Measurements from ENCODE around the gene LRRC34. TPM values are rescaled to one million over a fixed set of nuclear protein-coding genes. Genes with fewer than 3 reads are reported as not detected.
A peak's percentile ranks its signal among the peaks of the same experiment; 100 is the strongest.

The LRRC34 gene
- total RNA-seq (2014; rRNA removed; shearing (Covaris generic)): not detected in 2 replicates

- Histone ChIP-seq H3K9me3 (replicated peaks) (peaks cover 5% of the 10 kb centered on the region; the same call in 1 of the 2 replicates), H3K27ac (no peak within 1 kb of the TSS), H3K36me3 (no peaks in the 10 kb centered on the region), H3K4me3 (peak within 1 kb of the TSS; percentile 21), H3K4me1 (replicated peaks) (peaks cover 7% of the 10 kb centered on the region; the same call in 1 of the 2 replicates), H3K27me3 (replicated peaks) (peaks cover 5% of the 10 kb centered on the region; the same call in 1 of the 2 replicates)
- peak; percentile 9 to 45 for DNase-seq (ENCODE audit: low read depth in 1 of 2, low spot score in 2 of 2)
Observed at GRCh38 chr3:169812332-169813235, at the start of gene LRRC34, which contains the start of gene LRRIQ4. LRRC34 (minus strand) TSS chr3:169812904; CDS start chr3:169812548, 356 bp downstream. LRRIQ4 (plus strand) TSS chr3:169812870; CDS start chr3:169821922, 9,052 bp downstream.

- no peaks in the 10 kb centered on the region for H3K27me3 ChIP-seq (replicated peaks)
- no peak overlapping the region for H3K4me3 ChIP-seq
- no peaks in the 10 kb centered on the region for H3K36me3 ChIP-seq
- no peak for DNase-seq (ENCODE audit: low read depth in 1 of 2, low spot score in 2 of 2)
- H3K27ac ChIP-seq: no peak overlapping the region
- no peaks in the 10 kb centered on the region for H3K4me1 ChIP-seq (replicated peaks)
- H3K9me3 ChIP-seq (replicated peaks): no peaks in the 10 kb centered on the region
Observed at GRCh38 chr3:169861871-169862270, 49.2 kb upstream of the LRRC34 start.

GRCh38 chr3:169857811-169858210, 45.1 kb upstream of the LRRC34 start:
- no peaks in the 10 kb centered on the region for H3K4me1 ChIP-seq (replicated peaks)
- H3K27ac ChIP-seq: no peak overlapping the region
- H3K27me3 ChIP-seq (replicated peaks): no peaks in the 10 kb centered on the region
- no peak for DNase-seq (ENCODE audit: low read depth in 1 of 2, low spot score in 2 of 2)
- no peak overlapping the region for H3K4me3 ChIP-seq
- no peaks in the 10 kb centered on the region for H3K36me3 ChIP-seq
- no peaks in the 10 kb centered on the region for H3K9me3 ChIP-seq (replicated peaks)

DNA sequence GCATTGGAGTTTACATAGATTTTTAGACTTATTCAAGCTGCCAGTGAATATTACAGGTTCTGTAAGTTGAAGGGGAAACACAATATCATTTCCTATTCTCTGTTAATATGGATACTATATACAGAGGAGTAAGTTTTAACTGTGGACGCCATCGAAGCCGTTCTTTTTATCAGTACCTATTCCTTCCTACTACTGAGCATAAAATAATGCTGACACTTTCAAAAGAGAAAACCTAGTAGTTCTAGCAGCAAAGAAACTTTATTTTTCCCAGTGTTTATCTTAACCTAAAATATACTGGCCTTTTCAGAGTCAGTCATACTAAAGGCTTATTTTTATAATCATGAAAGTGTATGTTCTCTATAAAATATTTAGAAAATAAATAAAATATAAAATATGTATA, 42.8 kb upstream of the LRRC34 start:
- no peaks in the 10 kb centered on the region for H3K36me3 ChIP-seq

GRCh38 chr3:169850618-169851017, 37.9 kb upstream of the LRRC34 start:
- no peaks in the 10 kb centered on the region for H3K36me3 ChIP-seq
- H3K4me3 ChIP-seq: no peak overlapping the region
- H3K9me3 ChIP-seq (replicated peaks): no peaks in the 10 kb centered on the region
- H3K4me1 ChIP-seq (replicated peaks): no peaks in the 10 kb centered on the region
- no peak for DNase-seq (ENCODE audit: low read depth in 1 of 2, low spot score in 2 of 2)
- H3K27me3 ChIP-seq (replicated peaks): no peaks in the 10 kb centered on the region
- no peak overlapping the region for H3K27ac ChIP-seq

More for the DNA sequence above, 42.8 kb upstream of the LRRC34 start:
- no peak for DNase-seq (ENCODE audit: low read depth in 1 of 2, low spot score in 2 of 2)
- Histone ChIP-seq H3K27me3 (replicated peaks) (no peaks in the 10 kb centered on the region), H3K27ac (no peak overlapping the region), H3K9me3 (replicated peaks) (no peaks in the 10 kb centered on the region), H3K4me1 (replicated peaks) (no peaks in the 10 kb centered on the region), H3K4me3 (no peak overlapping the region)

DNA sequence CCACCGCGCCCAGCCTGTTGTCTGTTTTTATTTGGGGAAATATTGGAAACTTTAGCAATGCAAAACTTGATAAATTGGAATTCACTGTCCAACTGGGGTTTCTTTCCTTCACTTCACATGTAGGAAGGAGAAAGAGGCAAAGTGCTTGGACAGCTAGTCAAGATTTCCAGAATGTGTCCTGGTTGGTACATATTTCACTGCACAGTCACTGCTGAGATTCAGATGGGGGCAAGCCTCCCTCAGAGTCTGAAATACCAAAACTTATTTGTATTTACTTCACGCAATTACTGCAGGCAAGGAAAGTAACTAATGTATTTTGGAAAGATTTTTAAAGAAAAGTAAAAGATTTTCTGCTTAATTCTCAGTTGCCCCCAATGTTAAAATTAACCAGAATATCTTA, 36.0 kb upstream of the LRRC34 start:
- Histone ChIP-seq H3K4me1 (replicated peaks) (no peaks in the 10 kb centered on the region), H3K4me3 (no peak overlapping the region), H3K9me3 (replicated peaks) (no peaks in the 10 kb centered on the region), H3K36me3 (no peaks in the 10 kb centered on the region), H3K27ac (no peak overlapping the region), H3K27me3 (replicated peaks) (no peaks in the 10 kb centered on the region)
- no peak for DNase-seq (ENCODE audit: low read depth in 1 of 2, low spot score in 2 of 2)

DNA sequence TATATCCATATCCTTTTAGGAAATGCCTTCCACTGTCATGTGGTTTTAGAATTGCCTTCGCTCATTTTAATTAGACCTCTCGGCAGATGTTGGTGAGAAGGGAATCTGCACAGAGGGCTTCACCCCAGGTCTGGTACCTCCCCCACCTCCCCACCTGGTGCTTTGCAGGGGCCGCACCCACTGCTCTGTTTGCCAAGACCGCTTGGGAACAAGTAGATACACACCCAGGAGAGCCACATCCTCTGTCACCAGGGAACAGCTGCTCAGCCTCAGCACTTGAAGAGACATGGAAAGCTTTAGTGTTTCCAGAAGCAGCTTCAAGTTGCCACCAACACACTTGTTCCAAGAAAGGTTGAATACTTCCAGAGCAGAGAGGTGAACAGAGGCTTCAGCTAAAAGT, 35.2 kb upstream of the LRRC34 start:
- Histone ChIP-seq H3K4me1 (replicated peaks) (no peaks in the 10 kb centered on the region), H3K27ac (no peak overlapping the region), H3K36me3 (no peaks in the 10 kb centered on the region), H3K27me3 (replicated peaks) (no peaks in the 10 kb centered on the region), H3K9me3 (replicated peaks) (no peaks in the 10 kb centered on the region), H3K4me3 (no peak overlapping the region)
- no peak for DNase-seq (ENCODE audit: low read depth in 1 of 2, low spot score in 2 of 2)

DNA sequence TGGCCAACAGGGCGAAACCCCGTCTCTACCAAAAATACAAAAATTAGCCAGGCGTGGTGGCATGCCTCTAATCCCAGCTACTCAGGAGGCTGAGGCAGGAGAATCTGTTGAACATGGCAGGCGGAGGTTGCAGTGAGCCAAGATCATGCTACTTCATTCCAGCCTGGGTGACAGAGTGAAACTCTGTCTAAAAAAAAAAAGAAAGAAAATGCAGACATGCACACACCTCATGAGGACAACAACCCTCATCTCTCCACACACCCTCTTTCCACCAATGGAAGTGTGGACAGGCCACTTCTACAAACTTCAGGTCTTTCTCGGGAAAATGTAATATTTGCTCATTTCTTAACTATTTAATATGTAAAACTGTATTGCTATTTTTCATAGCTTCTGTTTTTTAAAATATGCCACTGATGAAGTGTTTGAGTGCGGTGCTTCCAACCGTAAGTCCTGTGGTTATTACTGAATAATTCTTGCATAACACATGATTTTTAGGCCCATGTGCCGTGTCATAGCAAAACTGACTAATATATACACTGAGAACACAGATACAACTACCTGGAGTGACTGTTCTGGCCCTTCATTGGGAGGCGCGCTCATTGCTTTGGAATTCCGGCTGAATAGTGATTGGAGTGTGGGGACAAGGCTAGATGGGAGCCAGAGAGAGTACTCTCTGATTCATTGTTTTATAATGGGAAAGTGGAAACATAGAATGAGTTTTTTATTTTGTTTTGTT, 33.9 kb upstream of the LRRC34 start:
- H3K4me1 ChIP-seq (replicated peaks): no peaks in the 10 kb centered on the region
- H3K9me3 ChIP-seq (replicated peaks): no peaks in the 10 kb centered on the region
- no peaks in the 10 kb centered on the region for H3K36me3 ChIP-seq
- H3K4me3 ChIP-seq: no peak overlapping the region
- H3K27ac ChIP-seq: no peak overlapping the region
- no peak for DNase-seq (ENCODE audit: low read depth in 1 of 2, low spot score in 2 of 2)
- no peaks in the 10 kb centered on the region for H3K27me3 ChIP-seq (replicated peaks)

- DNase-seq (ENCODE audit: low read depth in 1 of 2, low spot score in 2 of 2): no peak
- H3K27ac ChIP-seq: no peak overlapping the region
- H3K27me3 ChIP-seq (replicated peaks): no peaks in the 10 kb centered on the region
- H3K4me3 ChIP-seq: no peak overlapping the region
- no peaks in the 10 kb centered on the region for H3K36me3 ChIP-seq
- no peaks in the 10 kb centered on the region for H3K4me1 ChIP-seq (replicated peaks)
- no peaks in the 10 kb centered on the region for H3K9me3 ChIP-seq (replicated peaks)
Observed at GRCh38 chr3:169842960-169843359, 30.3 kb upstream of the LRRC34 start.

DNA sequence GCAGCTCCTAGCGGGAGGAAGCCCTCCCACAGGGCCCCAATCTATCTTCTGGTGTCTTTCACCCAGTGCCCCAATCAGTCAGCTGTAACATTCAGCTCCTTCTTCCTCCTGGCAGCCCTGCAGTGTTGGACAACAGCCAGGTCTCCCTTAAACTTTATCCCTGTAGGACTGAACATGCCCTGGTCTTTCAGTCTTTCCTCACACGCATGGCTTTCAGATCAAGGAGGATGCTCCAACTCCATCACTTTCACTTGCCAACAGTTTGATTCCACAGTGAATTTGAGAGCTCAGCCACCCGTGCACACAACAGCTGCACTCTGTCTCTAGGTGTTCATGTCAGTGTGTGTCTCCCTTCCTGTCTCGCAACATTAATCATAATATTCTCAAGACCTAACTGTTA, 28.5 kb upstream of the LRRC34 start:
- DNase-seq (ENCODE audit: low read depth in 1 of 2, low spot score in 2 of 2): no peak
- Histone ChIP-seq H3K36me3 (no peaks in the 10 kb centered on the region), H3K4me3 (no peak overlapping the region), H3K27ac (no peak overlapping the region), H3K9me3 (replicated peaks) (no peaks in the 10 kb centered on the region), H3K27me3 (replicated peaks) (no peaks in the 10 kb centered on the region), H3K4me1 (replicated peaks) (no peaks in the 10 kb centered on the region)

GRCh38 chr3:169838511-169839030, 25.9 kb upstream of the LRRC34 start:
- H3K9me3 ChIP-seq (replicated peaks): no peaks in the 10 kb centered on the region
- no peak overlapping the region for H3K27ac ChIP-seq
- H3K4me3 ChIP-seq: no peak overlapping the region
- H3K27me3 ChIP-seq (replicated peaks): no peaks in the 10 kb centered on the region
- no peak for DNase-seq (ENCODE audit: low read depth in 1 of 2, low spot score in 2 of 2)
- H3K4me1 ChIP-seq (replicated peaks): no peaks in the 10 kb centered on the region
- no peaks in the 10 kb centered on the region for H3K36me3 ChIP-seq

DNA sequence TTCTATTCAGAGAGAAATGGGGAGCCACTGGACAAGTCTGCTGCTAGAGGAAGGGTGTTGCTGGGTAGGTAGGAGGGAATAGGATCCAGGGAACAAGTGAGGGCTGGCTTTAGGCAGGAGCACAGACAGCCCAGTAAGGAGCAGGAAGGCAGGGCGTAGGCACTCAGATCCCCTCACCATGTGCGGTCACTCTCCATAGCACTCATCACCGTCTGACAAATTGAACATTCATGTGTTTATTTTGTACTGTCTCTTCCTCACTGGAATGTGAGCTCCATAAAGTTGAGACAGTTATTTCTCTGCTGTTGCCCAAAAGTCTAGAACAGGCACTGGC, 24.2 kb upstream of the LRRC34 start:
- no peak overlapping the region for H3K4me3 ChIP-seq
- H3K36me3 ChIP-seq: no peaks in the 10 kb centered on the region
- H3K4me1 ChIP-seq (replicated peaks): no peaks in the 10 kb centered on the region
- H3K9me3 ChIP-seq (replicated peaks): no peaks in the 10 kb centered on the region
- H3K27ac ChIP-seq: no peak overlapping the region
- H3K27me3 ChIP-seq (replicated peaks): no peaks in the 10 kb centered on the region
- DNase-seq (ENCODE audit: low read depth in 1 of 2, low spot score in 2 of 2): no peak

- no peaks in the 10 kb centered on the region for H3K36me3 ChIP-seq
- no peak for DNase-seq (ENCODE audit: low read depth in 1 of 2, low spot score in 2 of 2)
- H3K4me3 ChIP-seq: no peak overlapping the region
- H3K4me1 ChIP-seq (replicated peaks): no peaks in the 10 kb centered on the region
- no peaks in the 10 kb centered on the region for H3K9me3 ChIP-seq (replicated peaks)
- H3K27ac ChIP-seq: no peak overlapping the region
- no peaks in the 10 kb centered on the region for H3K27me3 ChIP-seq (replicated peaks)
Observed at GRCh38 chr3:169836078-169836941, 23.6 kb upstream of the LRRC34 start.

Measured in SJSA1 (cell line).